CD4-positive, alpha-beta T cell treated with Interleukin-12 subunit alpha and Interleukin-12 subunit beta, for 1 hour (primary cell): ENCODE results near the gene SFT2D3.

ENCODE experiments used
- DNase-seq: peaks from one replicate; pipeline ENCODE4 v3.0.0-alpha.2; 2020

SFT2D3 gene

GRCh38 chr2:127664895-127665225, 36.4 kb upstream of the SFT2D3 start:
- no peak for DNase-seq

- no peak for DNase-seq
Observed at GRCh38 chr2:127665267-127665893, 35.9 kb upstream of the SFT2D3 start.

DNA sequence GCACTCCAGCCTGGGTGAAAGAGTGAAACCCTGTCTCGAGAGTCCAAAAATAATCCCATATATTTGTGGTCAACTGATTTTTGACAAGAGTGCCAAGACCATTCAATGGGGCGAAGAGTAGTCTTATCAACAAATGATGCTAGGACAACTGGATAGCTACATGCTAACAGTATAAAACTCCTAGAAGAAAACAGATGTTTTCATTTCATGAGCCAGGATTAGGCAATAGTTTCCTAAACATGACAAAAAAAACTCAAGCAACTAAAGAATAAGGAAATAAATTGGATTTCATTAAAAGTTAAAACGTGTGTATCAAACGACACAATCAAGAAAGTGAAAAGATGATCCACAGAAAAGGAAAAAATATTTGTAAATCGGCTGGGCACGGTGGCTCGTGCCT, 32.2 kb upstream of the SFT2D3 start:
- no peak for DNase-seq

DNA sequence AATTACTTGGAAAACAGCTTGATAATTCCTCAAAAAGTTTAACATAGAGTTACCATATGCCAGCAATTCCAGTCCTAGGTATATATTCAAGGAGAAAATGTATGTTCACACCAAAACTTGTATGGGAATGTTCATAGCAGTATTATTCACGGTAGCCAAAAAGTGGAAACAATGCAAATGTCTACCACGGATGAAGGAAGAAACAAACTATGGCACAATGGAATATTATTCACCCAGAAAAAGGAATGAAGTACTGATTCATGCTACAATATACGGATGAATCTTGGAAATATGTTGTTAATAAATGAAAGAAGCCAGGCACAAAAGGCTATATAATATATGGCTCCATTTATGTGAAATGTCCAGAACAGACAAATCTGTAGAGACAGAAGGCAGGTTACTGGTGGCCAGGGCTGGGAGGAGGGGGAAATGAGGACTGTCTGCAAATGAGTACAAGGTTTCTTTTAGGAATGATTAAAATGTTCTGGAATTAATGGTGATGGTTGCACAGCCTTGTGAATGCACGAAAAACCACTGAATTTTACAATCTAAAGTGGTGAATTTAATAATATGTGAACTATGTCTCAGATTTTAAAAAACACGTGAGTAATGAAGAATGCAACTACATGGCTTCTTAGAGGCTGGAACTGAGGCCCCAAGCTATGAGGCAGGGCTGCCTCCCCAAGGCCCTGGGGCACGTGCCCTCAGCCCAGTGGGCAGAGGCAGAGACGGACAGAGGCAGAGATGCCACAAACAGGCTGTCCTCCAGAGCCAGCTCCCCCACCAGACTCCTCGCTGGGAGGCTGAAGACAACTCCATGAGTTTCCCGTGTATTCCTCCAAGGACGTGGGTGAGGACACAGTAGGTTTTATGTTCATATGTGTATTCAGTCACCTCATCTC, 31.0 kb upstream of the SFT2D3 start:
- no peak for DNase-seq

GRCh38 chr2:127670957-127671290, 30.4 kb upstream of the SFT2D3 start:
- no peak for DNase-seq

DNA sequence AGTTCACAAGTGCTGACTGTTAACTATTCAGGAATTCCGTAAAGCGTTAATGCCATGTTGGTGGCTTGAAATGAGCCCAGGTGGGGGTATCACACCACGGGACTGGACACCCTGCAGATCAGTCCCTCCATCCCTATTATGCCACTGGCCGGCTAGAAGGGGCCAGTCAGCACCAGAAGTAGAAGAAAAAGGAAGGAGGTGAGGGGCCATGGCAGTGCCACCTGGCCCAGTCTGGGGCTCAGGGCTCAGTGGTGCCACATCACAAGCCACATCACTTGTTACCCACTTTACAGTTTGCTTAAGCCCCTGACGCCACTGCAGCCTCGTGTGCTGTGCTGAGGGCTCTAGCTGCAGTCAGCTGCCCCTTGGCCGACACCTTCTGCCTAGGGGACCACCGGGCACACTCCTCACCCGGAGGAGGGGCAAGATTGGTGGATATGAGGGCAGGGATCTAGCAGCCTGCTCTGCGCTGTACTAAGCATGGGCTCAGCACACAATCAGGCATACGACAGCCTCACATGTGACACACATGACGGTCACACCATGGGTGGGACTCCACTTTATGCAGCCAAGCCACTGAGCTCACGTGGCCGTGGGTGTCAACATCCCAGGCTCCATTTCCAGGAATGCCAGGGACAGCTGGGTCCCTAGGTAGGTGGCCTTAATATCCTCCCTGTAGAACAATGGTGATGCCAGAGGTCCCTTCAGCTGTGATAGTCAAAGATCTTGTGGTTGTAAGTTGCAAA, 29.6 kb upstream of the SFT2D3 start:
- DNase-seq: no peak

GRCh38 chr2:127672341-127673224, 28.7 kb upstream of the SFT2D3 start:
- no peak for DNase-seq

DNA sequence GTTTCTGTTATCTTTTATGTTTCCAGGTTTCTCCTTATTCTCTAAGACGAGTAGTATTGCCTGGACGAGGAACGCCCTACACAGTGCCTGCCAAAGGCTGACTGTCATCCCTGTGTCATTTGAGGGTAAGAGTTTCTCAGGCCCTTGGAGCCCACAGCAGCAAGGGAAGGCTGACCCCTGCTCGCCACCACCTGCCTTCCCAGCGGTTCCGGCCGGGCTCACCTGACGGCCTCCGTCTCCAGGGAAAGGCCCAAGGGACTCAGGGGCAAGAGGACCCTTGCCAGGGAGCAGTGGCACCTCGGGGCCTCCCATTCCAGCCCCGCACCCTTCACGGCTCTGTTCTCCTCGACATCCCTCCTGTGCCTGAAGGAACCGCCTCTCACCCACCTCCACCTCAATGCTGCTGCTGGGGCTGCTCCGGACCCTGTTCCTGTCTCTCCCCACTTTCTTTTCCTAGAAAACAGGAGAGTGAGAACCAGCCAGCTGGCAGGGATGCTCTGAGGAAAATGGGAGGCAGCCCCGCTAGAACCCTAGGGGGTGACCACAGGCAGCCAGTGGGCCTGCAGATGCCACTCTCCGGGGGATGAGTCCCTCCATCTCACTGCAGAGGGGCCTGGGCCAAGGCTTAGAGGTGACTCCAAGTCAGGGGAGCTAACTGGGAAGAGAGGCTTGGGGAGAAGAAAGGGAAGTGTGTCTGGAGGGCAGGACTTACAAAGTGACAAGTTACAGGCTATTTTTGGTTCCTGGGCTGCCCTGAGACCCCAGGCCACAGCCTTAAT, 27.8 kb upstream of the SFT2D3 start:
- no peak for DNase-seq

GRCh38 chr2:127674241-127675209, 26.8 kb upstream of the SFT2D3 start:
- DNase-seq: no peak

GRCh38 chr2:127675331-127676261, 25.7 kb upstream of the SFT2D3 start, which contains the start of gene LIMS2:
Gene LIMS2, minus strand, starts transcription at chr2:127675530. Its CDS starts 506 bp downstream, at chr2:127675024.
- DNase-seq: no peak

- no peak for DNase-seq
Observed at GRCh38 chr2:127676906-127677305, 24.4 kb upstream of the SFT2D3 start.

- no peak for DNase-seq
Observed at GRCh38 chr2:127678531-127678930, 22.8 kb upstream of the SFT2D3 start.

- no peak for DNase-seq
Observed at GRCh38 chr2:127678991-127679390, 22.3 kb upstream of the SFT2D3 start.

DNA sequence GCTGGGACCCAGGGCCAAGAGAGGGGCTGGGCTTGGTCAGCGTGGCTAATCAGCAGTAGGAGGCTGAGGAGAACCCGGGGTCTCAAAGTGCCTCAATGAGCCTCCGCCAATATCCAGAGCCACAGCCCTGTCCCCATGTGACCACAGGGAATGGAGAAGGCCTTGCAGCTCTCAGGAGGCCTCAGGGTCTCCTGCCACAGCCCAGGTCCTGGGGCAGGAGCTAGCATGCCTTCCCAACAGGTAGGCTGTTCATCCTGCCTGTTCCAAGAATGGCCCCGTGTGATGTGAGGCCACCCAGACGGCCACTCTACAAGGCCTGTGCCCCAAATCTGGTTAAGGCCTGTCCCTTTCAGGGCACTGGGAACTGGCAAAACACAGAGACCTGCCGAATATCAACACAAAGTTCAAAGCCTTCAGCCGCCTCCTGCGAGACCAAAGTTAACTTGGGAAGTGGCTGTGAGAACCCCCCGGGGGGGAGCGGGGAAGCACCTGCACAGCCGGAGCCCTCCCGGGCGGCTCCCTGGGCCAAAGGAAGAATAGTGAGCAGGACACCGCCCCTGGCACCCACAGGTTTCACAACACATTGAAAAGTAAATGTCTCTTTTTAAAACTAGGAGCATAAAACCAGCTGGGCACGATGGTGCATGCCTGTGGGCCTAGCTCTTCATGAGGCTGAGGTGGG, 21.5 kb upstream of the SFT2D3 start:
- DNase-seq: no peak

- DNase-seq: no peak
Observed at GRCh38 chr2:127680706-127681287, 20.5 kb upstream of the SFT2D3 start.

- no peak for DNase-seq
Observed at GRCh38 chr2:127681288-127681804, 20.0 kb upstream of the SFT2D3 start.

- no peak for DNase-seq
Observed at GRCh38 chr2:127681976-127682857, 19.1 kb upstream of the SFT2D3 start.
